Activated T-cell treated with anti-CD3 and anti-CD28 coated beads for 4 hours (primary cell): ENCODE measurements around the gene SDC1.

Experiments
- DNase-seq: peaks from one replicate; pipeline ENCODE4 v3.0.0-alpha.2; 2020

SDC1 gene

GRCh38 chr2:20182241-20182931 lies 42.5 kb downstream of the SDC1 start:
- no peak for DNase-seq

- DNase-seq = no peak
These were observed 43.2 kb downstream of the SDC1 start for GRCh38 chr2:20181761-20182160.

GRCh38 chr2:20180676-20181648 lies 44.0 kb downstream of the SDC1 start:
- no peak for DNase-seq

GRCh38 chr2:20179755-20180594 lies 45.0 kb downstream of the SDC1 start:
- no peak for DNase-seq

GRCh38 chr2:20179466-20179754 lies 45.5 kb downstream of the SDC1 start:
- DNase-seq = no peak

GRCh38 chr2:20178666-20179465 lies 46.1 kb downstream of the SDC1 start:
- DNase-seq = no peak

- no peak for DNase-seq
These were observed 46.7 kb downstream of the SDC1 start for GRCh38 chr2:20178249-20178607.

GRCh38 chr2:20177556-20178248 lies 47.2 kb downstream of the SDC1 start:
- DNase-seq = no peak

GRCh38 chr2:20176760-20177159 lies 48.2 kb downstream of the SDC1 start:
- no peak for DNase-seq

- DNase-seq = no peak
These were observed 49.0 kb downstream of the SDC1 start for GRCh38 chr2:20175931-20176330.

GRCh38 chr2:20175267-20175666 lies 49.7 kb downstream of the SDC1 start:
- no peak for DNase-seq

- DNase-seq = no peak
These were observed 50.5 kb downstream of the SDC1 start for GRCh38 chr2:20174410-20174809.

- no peak for DNase-seq
These were observed 51.2 kb downstream of the SDC1 start for GRCh38 chr2:20173496-20174402.

GRCh38 chr2:20173064-20173463 lies 51.9 kb downstream of the SDC1 start:
- DNase-seq = no peak

GRCh38 chr2:20172273-20173055 lies 52.5 kb downstream of the SDC1 start:
- DNase-seq = no peak

GRCh38 chr2:20171445-20171977 lies 53.4 kb downstream of the SDC1 start:
- DNase-seq = no peak

- no peak for DNase-seq
These were observed 54.2 kb downstream of the SDC1 start for GRCh38 chr2:20170704-20171250.

GRCh38 chr2:20169796-20170703 lies 54.9 kb downstream of the SDC1 start:
- DNase-seq = no peak
